Loucy (cell line): ENCODE results near the gene IGFN1.

Experiments used
- EZH2phosphoT487 ChIP-seq: fragments of 200-600 bp; IDR thresholded peaks from 2 replicates; pipeline ENCODE4 v1.6.1; 2018; ENCODE audit warnings: antibody characterized with exemption, mild to moderate bottlenecking, moderate library complexity, borderline replicate concordance
- TF ChIP-seq, protein P1 (sequence below): fragments of 200-600 bp; sonication (generic); conservative IDR thresholded peaks from 2 replicates; pipeline ENCODE4 v1.5.1; 2014; ENCODE audit warnings: mild to moderate bottlenecking, antibody characterized with exemption, low read length

GRCh38 chr1:201217146-201217545 is 26.5 kb downstream of the IGFN1 start:
- TF ChIP-seq, protein P1, sequence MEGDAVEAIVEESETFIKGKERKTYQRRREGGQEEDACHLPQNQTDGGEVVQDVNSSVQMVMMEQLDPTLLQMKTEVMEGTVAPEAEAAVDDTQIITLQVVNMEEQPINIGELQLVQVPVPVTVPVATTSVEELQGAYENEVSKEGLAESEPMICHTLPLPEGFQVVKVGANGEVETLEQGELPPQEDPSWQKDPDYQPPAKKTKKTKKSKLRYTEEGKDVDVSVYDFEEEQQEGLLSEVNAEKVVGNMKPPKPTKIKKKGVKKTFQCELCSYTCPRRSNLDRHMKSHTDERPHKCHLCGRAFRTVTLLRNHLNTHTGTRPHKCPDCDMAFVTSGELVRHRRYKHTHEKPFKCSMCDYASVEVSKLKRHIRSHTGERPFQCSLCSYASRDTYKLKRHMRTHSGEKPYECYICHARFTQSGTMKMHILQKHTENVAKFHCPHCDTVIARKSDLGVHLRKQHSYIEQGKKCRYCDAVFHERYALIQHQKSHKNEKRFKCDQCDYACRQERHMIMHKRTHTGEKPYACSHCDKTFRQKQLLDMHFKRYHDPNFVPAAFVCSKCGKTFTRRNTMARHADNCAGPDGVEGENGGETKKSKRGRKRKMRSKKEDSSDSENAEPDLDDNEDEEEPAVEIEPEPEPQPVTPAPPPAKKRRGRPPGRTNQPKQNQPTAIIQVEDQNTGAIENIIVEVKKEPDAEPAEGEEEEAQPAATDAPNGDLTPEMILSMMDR = no peak
- TF ChIP-seq EZH2phosphoT487 = no peak
